K562 (cell line): Measurements from ENCODE around the gene ANGEL2. TPM values are rescaled to one million over a fixed set of nuclear protein-coding genes. Genes with fewer than 3 reads are reported as not detected.
A peak's percentile ranks its signal among the peaks of the same experiment; 100 is the strongest.

Experiments used
- CEBPG ChIP-seq, 3 experiments: fragments of 200-800 bp in 1 of 3; sonication (Bioruptor generic) in 1 of 3; sonication (generic) in 1 of 3; formaldehyde crosslinking in 1 of 3; IDR thresholded peaks in 2 of 3; conservative IDR thresholded peaks in 1 of 3; 2 replicates each; pipeline versions ENCODE4 v1.6.1 to v1.8.0; 2016 to 2022; ENCODE audit warnings: missing compliant biosample characterization in 2 of 3, missing genetic modification characterization in 2 of 3, mild to moderate bottlenecking in 1 of 3, missing genetic modification reagents in 1 of 3
- ETS1 ChIP-seq: conservative IDR thresholded peaks from 2 replicates; pipeline ENCODE4 v1.6.1; 2011; ENCODE audit warnings: low read depth, mild to moderate bottlenecking, low read length; ENCODE audit not compliant: control insufficient read depth
- ETV5 ChIP-seq: sonication (generic); formaldehyde crosslinking; IDR thresholded peaks from 2 replicates; pipeline ENCODE4 v1.4.0; 2020; ENCODE audit warnings: low read depth, mild to moderate bottlenecking, missing genetic modification reagents
- FOXK2 ChIP-seq, 2 experiments: fragments of 450-650 bp; IDR thresholded peaks in 1 of 2; conservative IDR thresholded peaks in 1 of 2; 2 replicates each; pipeline ENCODE4 v1.6.1; 2016; ENCODE audit warnings: low read depth in 2 of 2, mild to moderate bottlenecking in 1 of 2
- GABPB1 ChIP-seq: sonication (generic); formaldehyde crosslinking; IDR thresholded peaks from 2 replicates; pipeline ENCODE4 v1.8.0; 2022; ENCODE audit warnings: mild to moderate bottlenecking, missing genetic modification reagents
- HSF4 ChIP-seq: fragments of 250-450 bp; sonication (Bioruptor Pico); IDR thresholded peaks from 2 replicates; pipeline ENCODE4 v2.1.2; 2022; ENCODE audit warnings: mild to moderate bottlenecking, moderate library complexity, borderline replicate concordance
- MAX ChIP-seq: sonication (generic); formaldehyde crosslinking; IDR thresholded peaks from 2 replicates; pipeline ENCODE4 v1.9.0; 2022; ENCODE audit warnings: mild to moderate bottlenecking, missing genetic modification reagents
- PHF20 ChIP-seq: fragments of 450-650 bp; IDR thresholded peaks from 2 replicates; pipeline ENCODE4 v1.6.1; 2018; ENCODE audit not compliant: partially characterized antibody
- RBM15 ChIP-seq: fragments of 200-400 bp; formaldehyde crosslinking; IDR thresholded peaks from 2 replicates; pipeline ENCODE4 v1.6.1; 2018; ENCODE audit warnings: mild to moderate bottlenecking, low read length, moderate library complexity; ENCODE audit not compliant: insufficient read depth
- SIX5 ChIP-seq, 2 experiments: IDR thresholded peaks; 2 replicates each; pipeline ENCODE4 v1.6.1; 2011; ENCODE audit warnings: low read length in 2 of 2, borderline replicate concordance in 1 of 2, low read depth in 1 of 2, mild to moderate bottlenecking in 1 of 2, moderate library complexity in 1 of 2; ENCODE audit not compliant: insufficient read depth in 1 of 2
- SMAD4 ChIP-seq: fragments of 250-450 bp; sonication (Bioruptor Pico); conservative IDR thresholded peaks from 2 replicates; pipeline ENCODE4 v1.8.0; 2021; ENCODE audit warnings: inconsistent platforms, mild to moderate bottlenecking, moderate library complexity
- SMARCA4 ChIP-seq: fragments of 450-650 bp; IDR thresholded peaks from 2 replicates; pipeline ENCODE4 v1.6.1; 2016
- SP1 ChIP-seq: sonication (generic); formaldehyde crosslinking; IDR thresholded peaks from 2 replicates; pipeline ENCODE4 v1.8.1; 2022; ENCODE audit warnings: mild to moderate bottlenecking, missing genetic modification reagents
- SP2 ChIP-seq: IDR thresholded peaks from 2 replicates; pipeline ENCODE4 v1.6.1; 2011; ENCODE audit warnings: mild to moderate bottlenecking, low read depth, low read length, moderate library complexity; ENCODE audit not compliant: poor library complexity, severe bottlenecking; ENCODE audit errors: extremely low read depth
- TAF7 ChIP-seq: fragments of 450-650 bp; IDR thresholded peaks from 2 replicates; pipeline ENCODE4 v1.6.1; 2016; ENCODE audit warnings: missing genetic modification characterization, missing compliant biosample characterization
- ZNF134 ChIP-seq: fragments of 250-450 bp; sonication (Bioruptor Pico); conservative IDR thresholded peaks from 2 replicates; pipeline ENCODE4 v1.4.0; 2020
- polyA plus RNA-seq, 8 experiments: library from polyadenylated mRNA; depleted of rRNA in 4 of 8; stranded (reverse) in 5 of 8; unstranded in 3 of 8; fragments of >200 nt; fragmentation: Nextera tagmentation in 2 of 8; fragmentation: Illumina TruSeq in 1 of 8; extraction: Ambion mirVana in 2 of 8; extraction: Trizol in 1 of 8; gene quantifications; 2 replicates each; pipeline versions ENCODE4 v1.2.1 to v1.2.3, GENCODE V29; 2011 to 2014; ENCODE audit warnings: inconsistent platforms in 1 of 8, missing spikeins in 1 of 8
- total RNA-seq, 7 experiments: library from RNA; depleted of rRNA in 6 of 7; stranded (reverse); fragments of >200 nt in 6 of 7; fragmentation: Illumina TruSeq in 2 of 7; extraction: Trizol in 2 of 7; gene quantifications; 2 replicates each; pipeline versions ENCODE4 v1.2.1 to v1.2.3, GENCODE V29; 2011 to 2021; ENCODE audit warnings: low replicate concordance in 1 of 7
- TF ChIP-seq, protein P1 (sequence below): fragments of 450-650 bp; IDR thresholded peaks from 2 replicates; pipeline ENCODE4 v1.6.1; 2016; ENCODE audit warnings: mild to moderate bottlenecking
- TF ChIP-seq, protein P2 (sequence below), 2 experiments: fragments of 450-650 bp in 1 of 2; sonication (generic) in 1 of 2; formaldehyde crosslinking; conservative IDR thresholded peaks; 2 replicates each; pipeline versions ENCODE4 v1.4.0 to v1.8.1; 2020 to 2022; ENCODE audit warnings: mild to moderate bottlenecking in 1 of 2, missing genetic modification reagents in 1 of 2
- TF ChIP-seq, protein P3 (sequence below): fragments of 200-800 bp; sonication (Bioruptor generic); IDR thresholded peaks from 2 replicates; pipeline ENCODE4 v1.6.1; 2017; ENCODE audit warnings: missing genetic modification characterization, missing compliant biosample characterization

Gene ANGEL2
- total and polyA plus RNA-seq, 9 of the 15 experiments (the other 6 are each of a cell fraction or from before 2014, with no cell fraction given), result 6.8 to 34.6 (median 26.2) TPM

GRCh38 chr1:213015099-213016050 lies at the start of gene ANGEL2 (continued):
- TF ChIP-seq GABPB1 (CRISPR knock-in tag) (peak; percentile 46), SP2 (no peak), FOXK2 (conservative IDR thresholded peaks at IDR 0.05 in 1 of 2, IDR thresholded peaks at IDR 0.05 in 1 of 2; ENCODE audit: low read depth in 2 of 2) (peak in 1 of 2 experiments; percentile 53; a peak in 2 of 4 replicates), TAF7 (tag) (peak; percentile 32; the same call in 1 of the 2 replicates), ZNF134 (CRISPR knock-in tag) (0 out of 2 replicates have a peak, but pooled peaks have one; percentile 32), MAX (CRISPR knock-in tag) (0 out of 2 replicates have a peak, but pooled peaks have one; percentile 37), SMARCA4 (no peak), PHF20 (peak; percentile 72), SMAD4 (peak; percentile 26; the same call in 1 of the 2 replicates), SP1 (CRISPR knock-in tag) (peak; percentile 48), ETV5 (CRISPR knock-in tag) (no peak), HSF4 (no peak), CEBPG (CRISPR knock-in tag; IDR thresholded peaks at IDR 0.05) (no peak; the same call in 1 of the 2 replicates), CEBPG (tag; conservative IDR thresholded peaks at IDR 0.05 in 1 of 2, IDR thresholded peaks at IDR 0.05 in 1 of 2) (no peak), ETS1 (peak; percentile 69; the same call in 1 of the 2 replicates), RBM15 (no peak), SIX5 (IDR thresholded peaks at IDR 0.05; ENCODE audit: borderline replicate concordance in 1 of 2, insufficient read depth in 1 of 2, low read depth in 1 of 2, low read length in 2 of 2) (peak; percentile 59 to 72)
- TF ChIP-seq, protein P1, sequence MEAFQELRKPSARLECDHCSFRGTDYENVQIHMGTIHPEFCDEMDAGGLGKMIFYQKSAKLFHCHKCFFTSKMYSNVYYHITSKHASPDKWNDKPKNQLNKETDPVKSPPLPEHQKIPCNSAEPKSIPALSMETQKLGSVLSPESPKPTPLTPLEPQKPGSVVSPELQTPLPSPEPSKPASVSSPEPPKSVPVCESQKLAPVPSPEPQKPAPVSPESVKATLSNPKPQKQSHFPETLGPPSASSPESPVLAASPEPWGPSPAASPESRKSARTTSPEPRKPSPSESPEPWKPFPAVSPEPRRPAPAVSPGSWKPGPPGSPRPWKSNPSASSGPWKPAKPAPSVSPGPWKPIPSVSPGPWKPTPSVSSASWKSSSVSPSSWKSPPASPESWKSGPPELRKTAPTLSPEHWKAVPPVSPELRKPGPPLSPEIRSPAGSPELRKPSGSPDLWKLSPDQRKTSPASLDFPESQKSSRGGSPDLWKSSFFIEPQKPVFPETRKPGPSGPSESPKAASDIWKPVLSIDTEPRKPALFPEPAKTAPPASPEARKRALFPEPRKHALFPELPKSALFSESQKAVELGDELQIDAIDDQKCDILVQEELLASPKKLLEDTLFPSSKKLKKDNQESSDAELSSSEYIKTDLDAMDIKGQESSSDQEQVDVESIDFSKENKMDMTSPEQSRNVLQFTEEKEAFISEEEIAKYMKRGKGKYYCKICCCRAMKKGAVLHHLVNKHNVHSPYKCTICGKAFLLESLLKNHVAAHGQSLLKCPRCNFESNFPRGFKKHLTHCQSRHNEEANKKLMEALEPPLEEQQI, result 0 out of 2 replicates have a peak, but pooled peaks have one; percentile 27
- TF ChIP-seq, protein P2, sequence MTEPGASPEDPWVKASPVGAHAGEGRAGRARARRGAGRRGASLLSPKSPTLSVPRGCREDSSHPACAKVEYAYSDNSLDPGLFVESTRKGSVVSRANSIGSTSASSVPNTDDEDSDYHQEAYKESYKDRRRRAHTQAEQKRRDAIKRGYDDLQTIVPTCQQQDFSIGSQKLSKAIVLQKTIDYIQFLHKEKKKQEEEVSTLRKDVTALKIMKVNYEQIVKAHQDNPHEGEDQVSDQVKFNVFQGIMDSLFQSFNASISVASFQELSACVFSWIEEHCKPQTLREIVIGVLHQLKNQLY (CRISPR knock-in tag; conservative IDR thresholded peaks at IDR 0.05), result no peak
- TF ChIP-seq, protein P3, sequence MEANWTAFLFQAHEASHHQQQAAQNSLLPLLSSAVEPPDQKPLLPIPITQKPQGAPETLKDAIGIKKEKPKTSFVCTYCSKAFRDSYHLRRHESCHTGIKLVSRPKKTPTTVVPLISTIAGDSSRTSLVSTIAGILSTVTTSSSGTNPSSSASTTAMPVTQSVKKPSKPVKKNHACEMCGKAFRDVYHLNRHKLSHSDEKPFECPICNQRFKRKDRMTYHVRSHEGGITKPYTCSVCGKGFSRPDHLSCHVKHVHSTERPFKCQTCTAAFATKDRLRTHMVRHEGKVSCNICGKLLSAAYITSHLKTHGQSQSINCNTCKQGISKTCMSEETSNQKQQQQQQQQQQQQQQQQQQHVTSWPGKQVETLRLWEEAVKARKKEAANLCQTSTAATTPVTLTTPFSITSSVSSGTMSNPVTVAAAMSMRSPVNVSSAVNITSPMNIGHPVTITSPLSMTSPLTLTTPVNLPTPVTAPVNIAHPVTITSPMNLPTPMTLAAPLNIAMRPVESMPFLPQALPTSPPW (CRISPR knock-in tag), result peak; percentile 86
